ENCODE measurements around the gene RYK.

The RYK gene

DNA sequence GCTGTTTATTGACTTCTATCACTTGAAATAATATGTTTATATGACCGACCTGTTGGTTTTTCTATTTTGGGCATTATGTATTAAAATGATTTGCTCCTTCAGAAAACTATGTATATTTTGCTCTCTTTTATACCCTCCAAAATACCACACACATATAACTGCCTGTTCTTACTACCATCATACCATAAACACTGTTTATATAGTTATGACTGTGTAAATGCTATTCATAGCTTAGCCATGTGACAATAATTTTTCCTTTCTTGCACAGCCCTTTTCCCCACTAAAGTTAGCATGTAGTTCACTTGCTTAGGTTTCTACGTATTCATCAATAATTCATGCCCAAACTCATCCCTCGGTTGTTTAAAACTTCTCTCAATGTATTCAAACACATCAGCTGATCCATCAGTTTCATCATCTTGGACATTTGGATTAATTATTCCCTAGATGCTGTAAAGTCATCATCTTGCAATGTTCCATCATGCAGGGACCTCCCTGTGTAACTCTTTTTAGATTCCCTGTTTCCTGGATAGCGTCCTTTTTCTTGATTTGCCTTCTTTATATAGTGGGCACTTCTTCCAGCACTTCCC lies 8.2 kb upstream of the RYK start:
- no peak overlapping the region for H3K4me3 ChIP-seq (ENCODE audit: low read depth, low read length)

DNA sequence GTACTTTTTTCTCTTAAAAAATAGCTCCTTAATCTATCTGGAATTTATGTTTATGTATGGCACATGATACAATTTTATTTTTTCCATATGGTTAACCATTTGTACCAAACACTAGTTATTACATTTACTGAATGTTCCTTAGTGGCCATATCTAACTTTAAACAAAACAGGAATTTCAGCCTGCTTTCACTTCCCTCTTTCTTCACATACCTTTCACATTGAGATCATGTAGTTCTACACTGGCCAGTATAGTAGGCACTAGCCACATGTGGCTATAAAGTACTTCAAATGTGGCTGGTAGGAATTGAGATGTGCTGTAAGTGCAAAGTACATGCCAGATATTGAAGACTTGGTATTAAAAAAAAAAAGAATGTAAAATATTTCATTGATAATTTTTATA lies 4.7 kb upstream of the RYK start:
- H3K4me3 ChIP-seq (ENCODE audit: low read depth, low read length): no peak overlapping the region

DNA sequence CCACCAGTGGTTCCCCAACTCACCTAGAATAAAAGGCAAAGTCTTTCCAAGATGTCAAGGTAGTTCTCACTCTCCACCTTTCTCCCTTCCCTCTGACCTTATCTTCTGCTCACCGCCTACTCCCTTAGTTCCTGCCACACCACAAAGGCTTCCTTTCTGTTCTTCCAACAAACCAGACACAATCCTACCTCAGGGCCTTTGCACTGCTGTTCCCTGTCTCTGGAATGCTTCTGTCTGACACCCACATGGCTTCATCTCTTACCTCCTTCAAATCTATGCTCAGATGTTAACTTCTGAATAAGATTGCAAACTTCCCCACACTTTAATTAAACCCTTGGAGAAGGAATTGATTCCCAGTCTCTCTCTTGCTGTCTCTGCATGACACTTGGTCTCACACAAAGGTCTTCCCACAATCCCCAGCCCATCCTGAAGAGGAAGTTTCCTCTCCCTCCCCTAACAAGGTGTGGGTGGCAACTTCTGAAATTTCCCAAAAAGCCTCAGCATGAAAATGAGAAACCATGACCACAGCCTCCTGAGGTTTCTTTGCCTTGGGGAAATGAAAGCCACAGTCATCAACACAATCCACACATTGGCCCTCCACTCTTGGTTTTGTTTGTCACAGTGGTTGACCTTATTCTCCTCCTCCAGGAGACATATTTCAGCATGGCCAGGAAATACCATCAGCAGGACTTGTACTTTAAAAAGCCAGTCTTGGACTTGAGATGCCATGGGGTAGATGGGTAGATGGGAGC lies 3.0 kb upstream of the RYK start:
- no peak overlapping the region for H3K4me3 ChIP-seq (ENCODE audit: low read depth, low read length)

GRCh38 chr3:134252766-134253165 lies 2.1 kb upstream of the RYK start:
- H3K4me3 ChIP-seq (ENCODE audit: low read depth, low read length): no peak overlapping the region

DNA sequence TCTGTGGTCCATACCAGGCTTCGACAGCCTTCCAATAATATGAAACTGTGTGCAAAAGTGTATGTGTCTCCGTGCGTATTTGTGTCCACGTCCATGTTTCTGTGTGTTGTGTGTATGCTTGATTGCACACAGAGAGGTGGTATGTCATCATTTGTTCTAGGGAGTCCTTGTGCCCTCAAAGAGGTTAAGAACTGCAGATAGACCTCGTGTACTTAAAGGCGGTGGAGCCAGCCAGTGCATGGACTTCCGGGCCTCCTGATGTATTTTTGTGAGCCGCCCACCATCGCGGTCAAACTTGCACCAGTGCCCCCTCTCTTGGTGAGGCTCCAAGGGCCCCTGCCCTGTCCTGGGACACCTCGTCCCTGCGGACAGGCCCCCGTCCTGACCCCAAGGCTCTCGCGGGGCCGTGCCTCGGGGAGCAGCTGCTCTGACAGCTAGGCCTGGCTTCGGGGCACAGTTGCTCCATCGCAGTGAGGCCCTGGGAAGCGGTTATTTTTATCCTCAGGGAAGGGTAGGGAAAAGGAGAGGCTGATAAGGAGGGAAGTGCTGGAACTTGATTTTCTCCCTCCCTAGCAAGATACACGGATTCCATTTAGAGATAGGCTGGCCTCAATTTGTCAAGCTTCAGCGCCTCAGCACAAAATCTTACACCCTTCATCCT lies 1.2 kb upstream of the RYK start:
- H3K4me3 ChIP-seq (ENCODE audit: low read depth, low read length): no peak overlapping the region

- H3K4me3 ChIP-seq (ENCODE audit: low read depth, low read length): peak overlapping the region; percentile 52
These were observed 533 bp downstream of the RYK start for GRCh38 chr3:134249935-134250716.

GRCh38 chr3:134249296-134249841 lies 1.3 kb downstream of the RYK start:
- H3K4me3 ChIP-seq (ENCODE audit: low read depth, low read length): peak overlapping the region; percentile 52

- no peak overlapping the region for H3K4me3 ChIP-seq (ENCODE audit: low read depth, low read length)
These were observed 5.7 kb downstream of the RYK start for GRCh38 chr3:134244921-134245320.

- H3K4me3 ChIP-seq (ENCODE audit: low read depth, low read length): no peak overlapping the region
These were observed 7.7 kb downstream of the RYK start for GRCh38 chr3:134242649-134243617.

DNA sequence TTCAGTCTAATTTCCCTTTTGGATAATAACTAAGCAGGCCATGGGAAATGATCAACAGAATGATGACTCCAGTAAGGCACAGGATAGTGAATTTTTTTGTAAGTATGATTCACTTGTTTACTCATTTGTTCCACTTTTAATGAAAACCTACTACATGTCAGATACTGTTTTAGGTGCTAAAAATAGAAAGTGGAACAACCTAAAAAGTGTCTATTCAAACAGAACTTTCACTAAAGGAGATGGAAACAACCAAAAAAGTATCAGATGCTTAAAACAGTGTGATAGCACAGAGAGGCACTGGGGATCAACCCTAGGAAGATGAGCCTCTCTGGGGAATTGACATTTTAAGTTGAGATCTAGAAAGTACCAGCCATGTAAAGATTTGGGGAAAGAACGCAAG lies 11.1 kb downstream of the RYK start:
- no peak overlapping the region for H3K4me3 ChIP-seq (ENCODE audit: low read depth, low read length)

DNA sequence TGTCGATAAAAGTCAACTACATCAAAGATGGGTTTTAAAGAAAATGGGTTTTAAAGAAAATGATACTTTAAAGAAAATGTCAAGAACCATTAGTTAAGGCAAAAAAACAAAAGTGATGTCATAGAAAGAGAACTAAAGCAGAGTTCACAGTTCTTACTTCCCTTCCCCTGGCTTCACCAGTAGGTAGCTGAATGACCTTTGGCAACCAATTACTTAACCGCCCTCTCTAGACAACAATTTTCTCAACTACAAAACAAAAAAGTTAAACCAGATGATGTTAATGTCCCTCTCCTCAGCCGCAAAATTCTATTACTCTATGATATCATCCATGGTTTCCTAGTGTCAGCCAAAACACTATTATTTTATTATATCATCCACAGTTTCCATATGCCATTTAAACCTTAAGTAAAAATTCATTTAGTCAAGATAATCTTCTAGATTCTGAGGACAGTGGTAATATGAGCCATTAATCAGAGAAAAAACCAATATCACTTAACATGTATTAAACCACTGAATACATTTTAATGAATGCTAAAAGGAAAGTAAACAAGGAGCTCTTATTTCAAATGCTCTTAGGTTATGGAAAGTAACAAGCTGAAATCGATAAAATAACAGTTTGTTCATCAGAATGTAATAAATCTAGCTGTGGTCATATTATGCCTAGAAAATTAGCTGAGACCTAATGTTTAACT lies 13.1 kb downstream of the RYK start:
- no peak overlapping the region for H3K4me3 ChIP-seq (ENCODE audit: low read depth, low read length)

- H3K4me3 ChIP-seq (ENCODE audit: low read depth, low read length): no peak overlapping the region
These were observed 14.0 kb downstream of the RYK start for GRCh38 chr3:134236505-134237170.

- H3K4me3 ChIP-seq (ENCODE audit: low read depth, low read length): no peak overlapping the region
These were observed 15.0 kb downstream of the RYK start for GRCh38 chr3:134235577-134236076.

DNA sequence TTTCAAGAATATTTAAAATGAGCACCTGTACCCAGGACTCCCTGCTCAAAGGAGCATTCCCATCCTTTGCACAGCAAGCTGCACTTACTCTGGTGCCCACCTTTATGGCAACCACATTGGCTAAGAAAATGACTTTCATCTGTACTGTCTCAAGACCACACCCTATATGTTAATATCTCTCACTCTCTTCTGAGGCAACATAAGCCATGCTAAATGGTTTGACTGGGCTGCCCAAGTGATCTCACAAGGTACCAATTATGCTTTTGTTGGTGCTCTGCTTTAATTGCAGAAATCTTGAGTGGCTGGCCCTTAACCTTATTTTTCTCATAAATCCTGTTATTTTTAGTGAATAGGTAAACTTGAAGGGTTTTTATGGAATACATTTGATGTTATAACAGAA lies 17.7 kb downstream of the RYK start:
- no peak overlapping the region for H3K4me3 ChIP-seq (ENCODE audit: low read depth, low read length)

DNA sequence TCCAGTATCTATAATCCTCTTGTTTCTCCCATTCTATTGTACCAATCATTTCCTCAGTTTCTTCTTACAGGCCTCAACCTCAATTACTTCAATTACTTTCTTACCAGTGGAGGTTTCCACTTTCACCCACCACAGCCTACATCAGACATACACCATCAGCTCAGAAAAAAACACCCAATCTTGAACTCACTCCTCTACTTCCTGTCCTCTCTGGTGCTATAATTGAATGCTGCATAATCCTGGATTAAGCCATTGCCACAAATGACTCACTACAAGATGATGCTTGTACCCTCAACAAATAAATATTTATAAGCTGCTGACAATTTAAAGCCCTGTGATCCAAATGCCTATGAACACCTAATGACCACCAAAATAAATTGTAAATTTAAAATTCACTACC lies 18.5 kb downstream of the RYK start:
- H3K4me3 ChIP-seq (ENCODE audit: low read depth, low read length): no peak overlapping the region

DNA sequence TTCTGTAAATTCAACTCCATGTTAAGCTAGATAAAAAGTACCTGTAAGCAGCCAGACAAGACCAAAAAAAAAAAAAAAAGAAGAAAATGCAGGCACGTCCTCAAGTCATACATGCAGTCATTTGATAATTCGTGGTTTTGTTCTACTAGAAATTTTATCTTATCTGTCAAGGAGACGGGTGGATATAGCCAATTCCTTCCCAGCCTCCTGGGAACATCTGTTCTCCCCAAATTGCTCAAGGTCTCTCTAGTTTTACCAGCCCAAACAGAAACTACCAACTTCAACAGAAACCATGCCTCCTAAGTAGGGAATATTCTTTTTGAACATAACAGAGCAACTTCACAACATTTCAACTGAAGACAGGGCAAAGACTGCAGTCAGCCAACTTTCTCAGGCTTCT lies 19.5 kb downstream of the RYK start:
- no peak overlapping the region for H3K4me3 ChIP-seq (ENCODE audit: low read depth, low read length)

GRCh38 chr3:134229038-134229437 lies 21.6 kb downstream of the RYK start:
- no peak overlapping the region for H3K4me3 ChIP-seq (ENCODE audit: low read depth, low read length)

- H3K4me3 ChIP-seq (ENCODE audit: low read depth, low read length): no peak overlapping the region
These were observed 22.2 kb downstream of the RYK start for GRCh38 chr3:134228479-134228878.

GRCh38 chr3:134228035-134228434 lies 22.6 kb downstream of the RYK start:
- no peak overlapping the region for H3K4me3 ChIP-seq (ENCODE audit: low read depth, low read length)
